GM21360 (cell line): ENCODE data around the gene ANAPC10.
"Not testable (repeated sequence)": the region's sequence is repeated elsewhere in the genome, so short reads cannot be mapped to it uniquely, and the experiment has no call there.

Experiments
- ATAC-seq: cut with Tn5 transposase; IDR thresholded peaks from one replicate; pipeline ENCODE4 v1.9.1; 2021; ENCODE audit warnings: mild to moderate bottlenecking, moderate library complexity; ENCODE audit not compliant: unreplicated experiment

Gene ANAPC10

GRCh38 chr4:145012841-145013240 is 85.2 kb downstream of the ANAPC10 start:
- ATAC-seq, result no peak

- no peak for ATAC-seq
Measured at GRCh38 chr4:145011636-145012035, 86.4 kb downstream of the ANAPC10 start.

- ATAC-seq, result not testable (repeated sequence)
Measured at GRCh38 chr4:145010315-145010714, 87.7 kb downstream of the ANAPC10 start.

- no peak for ATAC-seq
Measured at GRCh38 chr4:145003675-145004074, 94.3 kb downstream of the ANAPC10 start.

- ATAC-seq, result no peak
Measured at GRCh38 chr4:145001635-145002034, 96.4 kb downstream of the ANAPC10 start.

GRCh38 chr4:145000656-145001055 is 97.3 kb downstream of the ANAPC10 start:
- ATAC-seq, result not testable (repeated sequence)

GRCh38 chr4:144989306-144989705 is 108.7 kb downstream of the ANAPC10 start:
- ATAC-seq, result no peak

- no peak for ATAC-seq
Measured at GRCh38 chr4:144985531-144985930, 112.5 kb downstream of the ANAPC10 start.

GRCh38 chr4:144985014-144985413 is 113.0 kb downstream of the ANAPC10 start:
- no peak for ATAC-seq

GRCh38 chr4:144984241-144984640 is 113.8 kb downstream of the ANAPC10 start:
- ATAC-seq, result no peak

GRCh38 chr4:144975718-144976117 is 122.3 kb downstream of the ANAPC10 start:
- no peak for ATAC-seq

GRCh38 chr4:144970597-144970996 is 127.4 kb downstream of the ANAPC10 start:
- peak; percentile 79 for ATAC-seq

- ATAC-seq, result no peak
Measured at GRCh38 chr4:144969821-144970220, 128.2 kb downstream of the ANAPC10 start.

- ATAC-seq, result no peak
Measured at GRCh38 chr4:144968606-144969005, 129.4 kb downstream of the ANAPC10 start.

- ATAC-seq, result peak; percentile 57
Measured at GRCh38 chr4:144967161-144967560, 130.8 kb downstream of the ANAPC10 start.

GRCh38 chr4:144962300-144962699 is 135.7 kb downstream of the ANAPC10 start:
- no peak for ATAC-seq

GRCh38 chr4:144955104-144955503 is 142.9 kb downstream of the ANAPC10 start:
- no peak for ATAC-seq

GRCh38 chr4:144954230-144954629 is 143.8 kb downstream of the ANAPC10 start:
- no peak for ATAC-seq

- no peak for ATAC-seq
Measured at GRCh38 chr4:144948421-144948820, 149.6 kb downstream of the ANAPC10 start.

GRCh38 chr4:144948009-144948408 is 150.0 kb downstream of the ANAPC10 start:
- no peak for ATAC-seq
